ENCODE data around the gene CCDC69. TPM values are rescaled to one million over a fixed set of nuclear protein-coding genes. Genes with fewer than 3 reads are reported as not detected.
A peak's percentile ranks its signal among the peaks of the same experiment; 100 is the strongest.
"Not testable (repeated sequence)": the region's sequence is repeated elsewhere in the genome, so short reads cannot be mapped to it uniquely, and the experiment has no call there.

Gene CCDC69
- total and polyA plus RNA-seq, 10 of the 15 experiments (the other 5 are each of a cell fraction or from before 2014, with no cell fraction given), result 13.5 to 106 (median 70.1) TPM

GRCh38 chr5:151254990-151255389 is 31.1 kb upstream of the CCDC69 start:
- SMC1A ChIA-PET (ENCODE audit: uncharacterized antibody, unreplicated experiment), result interaction anchor here (0.6 to 10.0 kb wide), 6 partner anchors 15 to 129 kb away, joined by 3 to 227 read pairs (median 6); partner anchors contain the start of gene CCDC69
- FAIRE-seq; in situ Hi-C loops (cut with MboI); H2AFZ ChIP-seq (ENCODE audit: control insufficient read depth, low read depth, low read length); H4K20me1 ChIP-seq (ENCODE audit: control insufficient read depth, insufficient read depth); DNase-seq (ENCODE audit: low read depth, low spot score); BruUV-seq (replicated peaks); H3K27me3 ChIP-seq (replicated peaks in 1 of 2; ENCODE audit: control insufficient read depth in 2 of 2, insufficient read depth in 2 of 2, low read length in 1 of 2); H3K36me3 ChIP-seq (ENCODE audit: control insufficient read depth in 2 of 2, insufficient read depth in 2 of 2, low read length in 1 of 2); ATAC-seq; H3K9me3 ChIP-seq (replicated peaks; ENCODE audit: control insufficient read depth, insufficient read depth, low read length): not testable (repeated sequence)
- Histone ChIP-seq H3K9ac (ENCODE audit: control insufficient read depth, insufficient read depth, low read length) (peak overlapping the region; percentile 48), H3K79me2 (ENCODE audit: control insufficient read depth, insufficient read depth, low read length) (peaks cover 68% of the 10 kb centered on the region), H3K4me1 (ENCODE audit: control insufficient read depth, insufficient read depth, low read length) (peaks cover 30% of the 10 kb centered on the region), H3K4me3 (peak overlapping the region; percentile 98), H3K4me2 (ENCODE audit: control insufficient read depth, insufficient read depth) (peak overlapping the region; percentile 46), H3K27ac (ENCODE audit: control insufficient read depth, insufficient read depth) (peak overlapping the region; percentile 69)
- 80% methylated on average over 5 of the region's 5 CpGs for WGBS (ENCODE audit: insufficient coverage, insufficient replicate concordance, low lambda C conversion rate, missing lambda C conversion rate)
- CTCF ChIA-PET, result interaction anchor here (0.8 to 6.2 kb wide), 4 partner anchors 15 to 139 kb away, joined by 3 to 62 read pairs (median 18); no protein-coding TSS in a partner anchor
- POLR2A ChIA-PET, result interaction anchor here (0.8 to 8.5 kb wide), 9 partner anchors 14 to 113 kb away, joined by 3 to 216 read pairs (median 12); partner anchors contain the start of genes ANXA6 and CCDC69
- peak; percentile 90; the same call in 1 of the 2 replicates for TF ChIP-seq MLLT1 (IDR thresholded peaks at IDR 0.05)
- RAD21 ChIA-PET (ENCODE audit: unreplicated experiment), result interaction anchor here (1.8 to 9.4 kb wide), 5 partner anchors 15 to 42 kb away, joined by 5 to 156 read pairs (median 81); partner anchors contain the start of gene CCDC69
- intact Hi-C loops (cut with micrococcal nuclease; ENCODE audit: unreplicated experiment), result loop anchor here (5.0 to 10.0 kb wide), 3 partner anchors 98 to 517 kb away; partner anchors contain the start of genes ANXA6 and G3BP1

GRCh38 chr5:151254556-151254955 is 30.7 kb upstream of the CCDC69 start:
- ChIA-PET POLR2A (interaction anchor here (0.7 to 8.5 kb wide), 9 partner anchors 13 to 113 kb away, joined by 3 to 216 read pairs (median 12); partner anchors contain the start of genes ANXA6 and CCDC69), CTCF (interaction anchor here (0.8 to 6.2 kb wide), 5 partner anchors 15 to 139 kb away, joined by 3 to 62 read pairs (median 24); partner anchors contain the start of gene CCDC69), RAD21 (ENCODE audit: unreplicated experiment) (interaction anchor here (0.9 to 9.4 kb wide), 9 partner anchors 14 to 129 kb away, joined by 3 to 156 read pairs (median 27); partner anchors contain the start of gene CCDC69), SMC1A (ENCODE audit: uncharacterized antibody, unreplicated experiment) (interaction anchor here (0.7 to 10.0 kb wide), 11 partner anchors 8 to 129 kb away, joined by 3 to 227 read pairs (median 6); partner anchors contain the start of gene CCDC69)
- Histone ChIP-seq H3K9me3 (replicated peaks; ENCODE audit: control insufficient read depth, insufficient read depth, low read length) (no peaks in the 10 kb centered on the region), H3K4me3 (peak overlapping the region; percentile 98), H2AFZ (ENCODE audit: control insufficient read depth, low read depth, low read length) (no peak overlapping the region), H3K79me2 (ENCODE audit: control insufficient read depth, insufficient read depth, low read length) (peaks cover 64% of the 10 kb centered on the region), H3K36me3 (ENCODE audit: control insufficient read depth in 2 of 2, insufficient read depth in 2 of 2, low read length in 1 of 2) (peaks cover 0 to 2% of the 10 kb centered on the region in 2 experiments; a peak in 2 of 4 replicates), H3K4me2 (ENCODE audit: control insufficient read depth, insufficient read depth) (peak overlapping the region; percentile 46), H3K4me1 (ENCODE audit: control insufficient read depth, insufficient read depth, low read length) (peaks cover 30% of the 10 kb centered on the region), H3K27me3 (replicated peaks in 1 of 2; ENCODE audit: control insufficient read depth in 2 of 2, insufficient read depth in 2 of 2, low read length in 1 of 2) (no peaks in the 10 kb centered on the region), H4K20me1 (ENCODE audit: control insufficient read depth, insufficient read depth) (no peaks in the 10 kb centered on the region), H3K9ac (ENCODE audit: control insufficient read depth, insufficient read depth, low read length) (peak overlapping the region; percentile 75), H3K27ac (ENCODE audit: control insufficient read depth, insufficient read depth) (peak overlapping the region; percentile 69)
- ATAC-seq, result no peak
- in situ Hi-C loops (cut with MboI), result no loop called here
- no TSS peak for BruUV-seq (replicated peaks)
- DNase-seq (ENCODE audit: low read depth, low spot score), result no peak
- no peak for FAIRE-seq
- WGBS (ENCODE audit: insufficient coverage, insufficient replicate concordance, low lambda C conversion rate, missing lambda C conversion rate), result 8% methylated on average over 1 of the region's 1 CpG
- intact Hi-C loops (cut with micrococcal nuclease; ENCODE audit: unreplicated experiment), result loop anchor here (5.0 to 10.0 kb wide), 3 partner anchors 97 to 518 kb away; partner anchors contain the start of genes ANXA6 and G3BP1
- TF ChIP-seq FOXK2 (IDR thresholded peaks at IDR 0.05) (no peak), ZNF687 (IDR thresholded peaks at IDR 0.05) (no peak), RAD51 (IDR thresholded peaks at IDR 0.05) (no peak), FOXM1 (IDR thresholded peaks at IDR 0.05; ENCODE audit: low read depth, low read length) (no peak), SREBF1 (IDR thresholded peaks at IDR 0.05; ENCODE audit: low read length) (no peak), NFYA (IDR thresholded peaks at IDR 0.05; ENCODE audit: borderline replicate concordance, low read depth, low read length) (no peak), HCFC1 (IDR thresholded peaks at IDR 0.05; ENCODE audit: low read length) (no peak), TARDBP (IDR thresholded peaks at IDR 0.05; ENCODE audit: borderline replicate concordance) (no peak)

Data from GM12878 (cell line).